Uterus (tissue), 2 donors: Measurements from ENCODE around the gene NR2E3.

Experiments
- POLR2A ChIP-seq, 2 donors: fragments of 450-650 bp; IDR thresholded peaks; one replicate each; pipeline ENCODE4 v1.6.1; 2016; ENCODE audit warnings: antibody characterized with exemption in 2 of 2, mild to moderate bottlenecking in 1 of 2, moderate library complexity in 1 of 2
- TF ChIP-seq, protein P1 (sequence below), 4 experiments: fragments of 200-600 bp in 2 of 4; fragments of 450-650 bp in 2 of 4; sonication (generic) in 2 of 4; IDR thresholded peaks; one replicate each; pipeline ENCODE4 v1.5.1; 2016 to 2019; ENCODE audit warnings: antibody characterized with exemption in 4 of 4, mild to moderate bottlenecking in 2 of 4, moderate library complexity in 1 of 4

DNA sequence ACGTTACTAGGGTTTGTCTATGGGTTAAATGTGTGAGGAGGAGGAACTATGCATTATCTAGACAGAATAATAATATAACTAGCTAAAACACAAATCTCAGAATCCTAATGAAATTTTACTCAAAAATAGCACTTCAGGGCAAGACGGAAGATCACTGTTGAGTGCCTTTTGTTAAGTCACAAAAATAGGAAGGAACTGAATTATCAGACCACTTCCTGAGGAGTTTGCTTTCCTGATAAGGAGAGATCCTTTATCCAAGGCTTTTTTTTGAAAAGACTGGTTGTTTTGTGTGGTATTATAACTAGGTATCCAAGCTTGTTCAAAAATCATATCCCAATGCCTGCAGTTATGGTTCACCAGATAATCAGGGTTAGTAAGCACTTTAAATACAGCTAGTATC is 34.6 kb downstream of the NR2E3 start:
- TF ChIP-seq POLR2A (IDR thresholded peaks at IDR 0.05) = no peak
- TF ChIP-seq, protein P1, sequence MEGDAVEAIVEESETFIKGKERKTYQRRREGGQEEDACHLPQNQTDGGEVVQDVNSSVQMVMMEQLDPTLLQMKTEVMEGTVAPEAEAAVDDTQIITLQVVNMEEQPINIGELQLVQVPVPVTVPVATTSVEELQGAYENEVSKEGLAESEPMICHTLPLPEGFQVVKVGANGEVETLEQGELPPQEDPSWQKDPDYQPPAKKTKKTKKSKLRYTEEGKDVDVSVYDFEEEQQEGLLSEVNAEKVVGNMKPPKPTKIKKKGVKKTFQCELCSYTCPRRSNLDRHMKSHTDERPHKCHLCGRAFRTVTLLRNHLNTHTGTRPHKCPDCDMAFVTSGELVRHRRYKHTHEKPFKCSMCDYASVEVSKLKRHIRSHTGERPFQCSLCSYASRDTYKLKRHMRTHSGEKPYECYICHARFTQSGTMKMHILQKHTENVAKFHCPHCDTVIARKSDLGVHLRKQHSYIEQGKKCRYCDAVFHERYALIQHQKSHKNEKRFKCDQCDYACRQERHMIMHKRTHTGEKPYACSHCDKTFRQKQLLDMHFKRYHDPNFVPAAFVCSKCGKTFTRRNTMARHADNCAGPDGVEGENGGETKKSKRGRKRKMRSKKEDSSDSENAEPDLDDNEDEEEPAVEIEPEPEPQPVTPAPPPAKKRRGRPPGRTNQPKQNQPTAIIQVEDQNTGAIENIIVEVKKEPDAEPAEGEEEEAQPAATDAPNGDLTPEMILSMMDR (IDR thresholded peaks at IDR 0.05) = no peak
